Fibroblast of mammary gland (primary cell): Measurements from ENCODE around the gene FDXR.

Source experiments
- DNase-seq: peaks from one replicate; pipeline ENCODE4 v3.0.0-alpha.2; 2010; ENCODE audit warnings: low read depth
- H3K4me3 ChIP-seq: 2 replicates; pipeline ENCODE4 v1.5.1; 2011; ENCODE audit warnings: low read depth, mild to moderate bottlenecking, low read length, moderate library complexity; ENCODE audit not compliant: control insufficient read depth
- TF ChIP-seq, protein P1 (sequence below): conservative IDR thresholded peaks from 2 replicates; pipeline ENCODE4 v1.5.1; 2011; ENCODE audit warnings: low read depth, low read length, inconsistent platforms; ENCODE audit not compliant: control insufficient read depth, insufficient read depth

FDXR gene

DNA sequence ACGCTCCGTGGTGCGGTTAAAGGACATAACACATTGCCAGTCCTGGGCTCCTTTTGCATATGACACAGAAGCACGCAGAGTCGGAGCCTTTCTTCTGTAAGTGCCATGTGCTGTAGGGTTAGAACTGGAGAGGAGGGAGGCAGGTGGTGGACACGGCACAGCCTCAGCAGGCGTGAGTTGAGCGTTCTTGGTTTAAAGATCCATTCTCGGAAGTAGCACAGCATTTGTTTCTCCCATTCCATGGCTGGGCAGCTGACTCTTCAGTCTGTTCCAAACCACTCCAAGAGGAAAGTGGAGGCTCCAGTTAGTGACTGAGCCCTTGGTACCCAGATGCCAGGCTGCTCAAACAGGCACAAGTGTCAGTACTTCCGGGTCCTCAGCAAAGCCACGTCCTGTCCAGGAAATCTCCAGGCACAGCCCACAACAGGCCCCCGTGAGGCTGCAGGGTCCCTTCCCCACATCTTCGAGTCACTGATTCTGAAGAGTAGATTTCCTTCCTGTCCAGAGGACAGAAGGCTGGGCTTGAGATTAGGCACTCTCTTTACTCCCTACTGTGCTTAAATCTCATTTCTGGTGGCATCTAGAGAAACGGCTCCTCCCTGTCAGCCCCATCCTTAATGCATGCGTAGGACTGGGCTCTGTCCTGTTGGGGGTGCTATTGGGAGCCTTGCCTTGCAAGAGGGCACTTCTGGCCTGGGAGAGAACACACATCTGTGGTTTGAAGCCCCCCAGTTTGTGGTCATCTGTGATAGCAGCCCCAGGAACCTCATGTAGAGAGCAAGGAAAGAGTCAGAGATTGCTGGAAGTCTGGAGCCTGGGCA lies 57.0 kb downstream of the FDXR start:
- no peak for DNase-seq
- TF ChIP-seq, protein P1, sequence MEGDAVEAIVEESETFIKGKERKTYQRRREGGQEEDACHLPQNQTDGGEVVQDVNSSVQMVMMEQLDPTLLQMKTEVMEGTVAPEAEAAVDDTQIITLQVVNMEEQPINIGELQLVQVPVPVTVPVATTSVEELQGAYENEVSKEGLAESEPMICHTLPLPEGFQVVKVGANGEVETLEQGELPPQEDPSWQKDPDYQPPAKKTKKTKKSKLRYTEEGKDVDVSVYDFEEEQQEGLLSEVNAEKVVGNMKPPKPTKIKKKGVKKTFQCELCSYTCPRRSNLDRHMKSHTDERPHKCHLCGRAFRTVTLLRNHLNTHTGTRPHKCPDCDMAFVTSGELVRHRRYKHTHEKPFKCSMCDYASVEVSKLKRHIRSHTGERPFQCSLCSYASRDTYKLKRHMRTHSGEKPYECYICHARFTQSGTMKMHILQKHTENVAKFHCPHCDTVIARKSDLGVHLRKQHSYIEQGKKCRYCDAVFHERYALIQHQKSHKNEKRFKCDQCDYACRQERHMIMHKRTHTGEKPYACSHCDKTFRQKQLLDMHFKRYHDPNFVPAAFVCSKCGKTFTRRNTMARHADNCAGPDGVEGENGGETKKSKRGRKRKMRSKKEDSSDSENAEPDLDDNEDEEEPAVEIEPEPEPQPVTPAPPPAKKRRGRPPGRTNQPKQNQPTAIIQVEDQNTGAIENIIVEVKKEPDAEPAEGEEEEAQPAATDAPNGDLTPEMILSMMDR = peak; percentile 22
- H3K4me3 ChIP-seq = no peak overlapping the region

DNA sequence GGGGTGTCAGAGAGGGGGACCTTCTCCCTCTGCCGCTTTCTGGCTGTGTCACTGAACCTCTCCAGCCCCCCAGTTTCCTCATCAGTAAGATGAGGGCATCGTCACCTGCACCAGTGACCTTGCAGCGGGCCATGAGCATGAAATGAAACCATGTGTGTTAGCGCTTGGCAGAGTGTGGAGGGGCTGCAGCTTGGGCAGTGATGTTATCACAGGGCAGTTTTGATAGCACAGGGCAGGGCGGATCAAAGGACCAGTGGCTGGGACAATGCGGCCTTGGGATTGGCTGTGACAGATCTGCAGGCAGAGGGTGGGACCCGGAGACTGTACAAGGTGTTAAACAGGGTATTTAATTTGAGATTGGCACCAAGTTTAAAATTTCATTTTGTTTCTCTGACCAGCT lies 57.7 kb downstream of the FDXR start:
- TF ChIP-seq, protein P1 = no peak
- no peak for DNase-seq
- no peak overlapping the region for H3K4me3 ChIP-seq

DNA sequence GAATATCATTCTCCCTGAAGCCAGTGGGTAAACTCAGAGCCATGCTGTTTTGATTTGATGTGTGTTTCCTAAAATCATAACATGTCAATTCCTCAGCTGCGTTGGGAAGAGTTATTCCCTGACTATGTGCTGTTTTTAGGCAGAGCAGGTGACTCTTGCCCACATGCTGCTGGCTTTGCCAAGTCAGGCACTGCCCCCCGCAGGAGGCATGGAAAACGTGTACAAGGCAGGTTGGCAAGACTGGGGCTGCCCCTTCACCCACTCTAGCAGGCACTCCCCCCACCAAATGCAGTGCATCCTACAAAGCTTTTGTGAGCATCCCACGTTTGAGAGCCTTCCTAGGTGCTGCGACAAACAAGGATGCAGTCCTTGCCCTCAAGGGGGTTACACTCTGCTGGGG lies 58.3 kb downstream of the FDXR start:
- no peak for DNase-seq
- TF ChIP-seq, protein P1 = no peak
- no peak overlapping the region for H3K4me3 ChIP-seq
